Central memory CD8-positive, alpha-beta T cell (primary cell): Measurements from ENCODE around the gene PXN.

ENCODE experiments used
- ATAC-seq: fragments of 150-1000 bp; cut with Tn5 transposase; replicated peaks from 2 replicates; pipeline ENCODE4 v1.10.0; 2022; ENCODE audit warnings: mild to moderate bottlenecking, moderate FRiP score, moderate number of reproducible peaks; ENCODE audit not compliant: poor library complexity, severe bottlenecking; ENCODE audit errors: extremely low read depth
- DNase-seq, 2 donors: peaks; one replicate each; pipeline ENCODE4 v3.0.0; 2021; ENCODE audit warnings: low spot score in 2 of 2
- H3K27ac Mint-ChIP-seq: one replicate; pipeline ENCODE4 v1.8.0; 2022; ENCODE audit warnings: low read depth, mild to moderate bottlenecking, moderate library complexity, mixed read lengths
- H3K27me3 Mint-ChIP-seq: one replicate; pipeline ENCODE4 v1.8.0; 2022; ENCODE audit warnings: mixed read lengths
- H3K36me3 Mint-ChIP-seq: one replicate; pipeline ENCODE4 v1.8.0; 2022; ENCODE audit warnings: mild to moderate bottlenecking, moderate library complexity, mixed read lengths; ENCODE audit not compliant: insufficient read depth
- H3K4me1 Mint-ChIP-seq: one replicate; pipeline ENCODE4 v1.8.0; 2022; ENCODE audit warnings: mixed read lengths
- H3K4me3 Mint-ChIP-seq: one replicate; pipeline ENCODE4 v1.8.0; 2022; ENCODE audit warnings: mild to moderate bottlenecking, moderate library complexity, mixed read lengths
- H3K9me3 Mint-ChIP-seq: one replicate; pipeline ENCODE4 v1.8.0; 2022; ENCODE audit warnings: mixed read lengths

The PXN gene

GRCh38 chr12:120276734-120277133, 11.2 kb upstream of the PXN start:
- no peaks in the 10 kb centered on the region for H3K9me3 Mint-ChIP-seq
- no peak overlapping the region for H3K4me3 Mint-ChIP-seq
- ATAC-seq = no peak

GRCh38 chr12:120267736-120268135, 2.2 kb upstream of the PXN start:
- Mint-ChIP-seq H3K27me3 (no peaks in the 10 kb centered on the region), H3K4me3 (no peak overlapping the region), H3K9me3 (no peaks in the 10 kb centered on the region), H3K36me3 (peaks cover 10% of the 10 kb centered on the region), H3K27ac (no peak overlapping the region), H3K4me1 (peaks cover 28% of the 10 kb centered on the region)
- no peak for DNase-seq
- no peak for ATAC-seq

More at GRCh38 chr12:120276734-120277133, 11.2 kb upstream of the PXN start:
- Mint-ChIP-seq H3K27ac (no peak overlapping the region), H3K36me3 (no peaks in the 10 kb centered on the region), H3K4me1 (no peaks in the 10 kb centered on the region), H3K27me3 (no peaks in the 10 kb centered on the region)
- DNase-seq = no peak

GRCh38 chr12:120266180-120266870, 795 bp upstream of the PXN start:
- peak overlapping the region; percentile 98 for H3K4me3 Mint-ChIP-seq
- DNase-seq = no peak
- peaks cover 13% of the 10 kb centered on the region for H3K36me3 Mint-ChIP-seq
- no peaks in the 10 kb centered on the region for H3K27me3 Mint-ChIP-seq
- ATAC-seq = no peak
- H3K27ac Mint-ChIP-seq = peak overlapping the region; percentile 69
- no peaks in the 10 kb centered on the region for H3K9me3 Mint-ChIP-seq
- peaks cover 42% of the 10 kb centered on the region for H3K4me1 Mint-ChIP-seq

- no peak for ATAC-seq
- peak overlapping the region; percentile 98 for H3K4me3 Mint-ChIP-seq
- H3K4me1 Mint-ChIP-seq = peaks cover 53% of the 10 kb centered on the region
- no peak for DNase-seq
- peaks cover 15% of the 10 kb centered on the region for H3K36me3 Mint-ChIP-seq
- H3K27me3 Mint-ChIP-seq = no peaks in the 10 kb centered on the region
- peak overlapping the region; percentile 95 for H3K27ac Mint-ChIP-seq
- no peaks in the 10 kb centered on the region for H3K9me3 Mint-ChIP-seq
Measured at GRCh38 chr12:120264904-120265472, 542 bp downstream of the PXN start.

- H3K36me3 Mint-ChIP-seq = peaks cover 20% of the 10 kb centered on the region
- H3K27me3 Mint-ChIP-seq = no peaks in the 10 kb centered on the region
Measured at GRCh38 chr12:120264086-120264903, 1.2 kb downstream of the PXN start.

GRCh38 chr12:120263748-120264085, 1.8 kb downstream of the PXN start:
- peak overlapping the region; percentile 95 for H3K27ac Mint-ChIP-seq
- H3K36me3 Mint-ChIP-seq = peaks cover 23% of the 10 kb centered on the region
- H3K4me1 Mint-ChIP-seq = peaks cover 63% of the 10 kb centered on the region
- DNase-seq (no peak), ATAC-seq (no peak)
- no peaks in the 10 kb centered on the region for H3K9me3 Mint-ChIP-seq
- no peaks in the 10 kb centered on the region for H3K27me3 Mint-ChIP-seq
- H3K4me3 Mint-ChIP-seq = peak overlapping the region; percentile 98

More at GRCh38 chr12:120264086-120264903, 1.2 kb downstream of the PXN start:
- no peak for DNase-seq
- Mint-ChIP-seq H3K9me3 (no peaks in the 10 kb centered on the region), H3K4me1 (peaks cover 60% of the 10 kb centered on the region), H3K4me3 (peak overlapping the region; percentile 98), H3K27ac (peak overlapping the region; percentile 95)
- ATAC-seq = no peak

GRCh38 chr12:120262852-120263747, 2.4 kb downstream of the PXN start:
- ATAC-seq (no peak), DNase-seq (no peak)
- Mint-ChIP-seq H3K4me1 (peaks cover 69% of the 10 kb centered on the region), H3K36me3 (peaks cover 23% of the 10 kb centered on the region), H3K27me3 (no peaks in the 10 kb centered on the region), H3K9me3 (no peaks in the 10 kb centered on the region), H3K4me3 (peak overlapping the region; percentile 98), H3K27ac (peak overlapping the region; percentile 29)

GRCh38 chr12:120261951-120262851, 3.3 kb downstream of the PXN start:
- ATAC-seq = peak; percentile 56
- Mint-ChIP-seq H3K36me3 (peaks cover 25% of the 10 kb centered on the region), H3K27me3 (no peaks in the 10 kb centered on the region), H3K9me3 (no peaks in the 10 kb centered on the region), H3K4me1 (peaks cover 78% of the 10 kb centered on the region), H3K4me3 (peak overlapping the region; percentile 98), H3K27ac (peak overlapping the region; percentile 29)
- DNase-seq = no peak

GRCh38 chr12:120260607-120261006, 4.9 kb downstream of the PXN start:
- Mint-ChIP-seq H3K36me3 (peaks cover 29% of the 10 kb centered on the region), H3K4me1 (peaks cover 84% of the 10 kb centered on the region), H3K27ac (no peak overlapping the region), H3K4me3 (peak overlapping the region; percentile 61), H3K27me3 (no peaks in the 10 kb centered on the region), H3K9me3 (no peaks in the 10 kb centered on the region)
- DNase-seq (no peak), ATAC-seq (no peak)

GRCh38 chr12:120259418-120260202, 5.9 kb downstream of the PXN start:
- DNase-seq (no peak), ATAC-seq (no peak)
- H3K27ac Mint-ChIP-seq = peak overlapping the region; percentile 29
- H3K27me3 Mint-ChIP-seq = no peaks in the 10 kb centered on the region
- H3K9me3 Mint-ChIP-seq = no peaks in the 10 kb centered on the region
- peak overlapping the region; percentile 61 for H3K4me3 Mint-ChIP-seq
- H3K36me3 Mint-ChIP-seq = peaks cover 33% of the 10 kb centered on the region
- peaks cover 88% of the 10 kb centered on the region for H3K4me1 Mint-ChIP-seq

GRCh38 chr12:120258323-120258896, 7.1 kb downstream of the PXN start:
- peak overlapping the region; percentile 22 for H3K27ac Mint-ChIP-seq
- no peak for ATAC-seq
- no peaks in the 10 kb centered on the region for H3K9me3 Mint-ChIP-seq
- no peaks in the 10 kb centered on the region for H3K27me3 Mint-ChIP-seq
- H3K4me3 Mint-ChIP-seq = peak overlapping the region; percentile 56
- DNase-seq = no peak
- H3K4me1 Mint-ChIP-seq = peaks cover 88% of the 10 kb centered on the region
- peaks cover 33% of the 10 kb centered on the region for H3K36me3 Mint-ChIP-seq
